ES-I3 (cell line): Measurements from ENCODE around the gene UROD.
A peak's percentile ranks its signal among the peaks of the same experiment; 100 is the strongest.
"Not testable (repeated sequence)": the region's sequence is repeated elsewhere in the genome, so short reads cannot be mapped to it uniquely, and the experiment has no call there.

Source experiments
- H3K36me3 ChIP-seq: 2 replicates; pipeline ENCODE4 v1.6.1; 2013; ENCODE audit warnings: mild to moderate bottlenecking, low read length, control low read depth, moderate library complexity; ENCODE audit not compliant: insufficient read depth
- H3K4me1 ChIP-seq: 2 replicates; pipeline ENCODE4 v1.6.1; 2013; ENCODE audit warnings: mild to moderate bottlenecking, control low read depth, low read length; ENCODE audit not compliant: insufficient read depth
- H3K9ac ChIP-seq: 2 replicates; pipeline ENCODE4 v1.6.1; 2013; ENCODE audit warnings: low read depth, mild to moderate bottlenecking, low read length, moderate library complexity
- H3K9me3 ChIP-seq: 2 replicates; pipeline ENCODE4 v1.6.1; 2013; ENCODE audit warnings: mild to moderate bottlenecking, low read length, moderate library complexity; ENCODE audit not compliant: control insufficient read depth, insufficient read depth

The UROD gene

DNA sequence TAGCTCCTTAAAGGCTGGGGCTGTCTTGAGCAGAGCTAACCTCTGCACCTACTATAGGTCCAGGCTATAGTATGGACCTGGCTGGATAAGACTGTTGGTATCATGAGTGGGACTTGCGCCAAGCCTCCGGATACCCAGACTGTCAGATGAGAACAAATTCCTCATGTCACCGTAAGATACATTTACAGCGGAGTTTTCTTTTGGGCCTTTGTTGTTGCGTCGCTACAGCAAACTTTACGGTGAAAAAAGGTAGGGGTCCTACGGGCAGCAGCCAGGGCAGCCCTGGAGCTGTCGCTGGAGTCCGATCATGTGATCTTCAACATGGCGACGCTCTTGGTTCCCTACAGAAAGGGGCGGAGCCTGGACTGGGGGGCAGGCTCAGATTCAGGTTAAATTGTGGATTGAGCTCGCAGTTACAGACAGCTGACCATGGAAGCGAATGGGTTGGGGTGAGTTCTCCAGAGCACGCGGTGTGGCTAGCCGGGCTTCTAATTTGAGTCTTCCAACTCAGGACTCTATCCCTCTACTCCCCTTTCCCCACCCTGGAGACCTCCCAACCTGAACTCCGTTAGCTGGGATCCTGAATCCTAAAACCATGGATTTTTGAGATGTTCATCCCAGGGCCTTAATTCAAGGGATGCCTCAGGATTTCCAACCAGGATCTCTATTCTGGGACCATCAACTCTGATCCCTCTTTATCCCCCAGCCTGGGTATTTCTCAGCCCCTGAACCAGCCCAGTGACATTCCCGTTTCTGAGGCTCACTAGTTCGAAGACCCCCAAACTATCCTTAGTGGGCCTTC is at the start of gene UROD:
Gene UROD (plus strand): TSS at position 418 of the 802 bp plus-strand sequence. CDS start 12 bp downstream, at position 430.
- peaks cover 11% of the 10 kb centered on the region for H3K4me1 ChIP-seq
- H3K9me3 ChIP-seq: no peaks in the 10 kb centered on the region; the same call in 1 of the 2 replicates
- H3K9ac ChIP-seq: peak within 1 kb of the TSS; percentile 75
- no peaks in the 10 kb centered on the region; the same call in 1 of the 2 replicates for H3K36me3 ChIP-seq

DNA sequence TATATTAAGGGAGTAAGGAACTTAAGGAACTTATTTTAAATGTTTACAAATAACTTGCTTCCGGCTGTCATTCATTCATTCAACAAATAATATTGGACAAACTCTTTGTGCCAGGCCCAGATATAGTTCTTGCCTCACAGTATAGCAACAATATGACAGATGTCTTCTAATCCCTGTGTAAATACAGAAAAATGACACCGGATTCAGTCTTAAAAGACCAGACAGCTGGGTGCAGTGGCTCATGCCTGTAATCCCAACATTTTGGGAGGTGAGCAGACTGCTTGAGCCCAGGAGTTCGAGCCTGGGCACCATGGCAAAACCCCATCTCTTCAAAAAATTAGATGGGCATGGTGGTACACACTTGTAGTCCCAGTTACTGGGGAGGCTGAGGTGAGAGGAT is 49.3 kb upstream of the UROD start:
- Histone ChIP-seq H3K4me1 (no peaks in the 10 kb centered on the region), H3K9me3 (no peaks in the 10 kb centered on the region), H3K36me3 (no peaks in the 10 kb centered on the region), H3K9ac (no peak overlapping the region)

DNA sequence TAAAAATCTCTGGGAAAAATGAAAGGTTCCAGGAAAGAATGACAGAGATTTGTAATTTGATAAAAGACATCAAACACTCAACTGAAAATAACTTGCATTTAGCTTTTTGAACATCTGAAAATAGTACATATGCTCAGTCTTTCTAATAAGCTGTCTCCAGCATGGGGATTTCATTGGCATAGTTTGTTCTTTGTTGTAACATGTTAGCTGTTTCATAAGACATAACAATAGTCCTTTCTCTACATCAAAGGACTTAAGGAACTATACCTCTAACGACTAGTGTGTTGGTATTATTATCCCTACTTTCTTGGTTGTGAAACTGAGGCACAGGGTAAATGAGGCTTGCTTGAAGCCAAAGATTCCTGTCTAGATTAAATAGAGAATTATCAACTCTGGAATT is 47.7 kb upstream of the UROD start:
- H3K9me3 ChIP-seq: no peaks in the 10 kb centered on the region
- no peaks in the 10 kb centered on the region for H3K4me1 ChIP-seq
- no peaks in the 10 kb centered on the region for H3K36me3 ChIP-seq
- no peak overlapping the region for H3K9ac ChIP-seq

DNA sequence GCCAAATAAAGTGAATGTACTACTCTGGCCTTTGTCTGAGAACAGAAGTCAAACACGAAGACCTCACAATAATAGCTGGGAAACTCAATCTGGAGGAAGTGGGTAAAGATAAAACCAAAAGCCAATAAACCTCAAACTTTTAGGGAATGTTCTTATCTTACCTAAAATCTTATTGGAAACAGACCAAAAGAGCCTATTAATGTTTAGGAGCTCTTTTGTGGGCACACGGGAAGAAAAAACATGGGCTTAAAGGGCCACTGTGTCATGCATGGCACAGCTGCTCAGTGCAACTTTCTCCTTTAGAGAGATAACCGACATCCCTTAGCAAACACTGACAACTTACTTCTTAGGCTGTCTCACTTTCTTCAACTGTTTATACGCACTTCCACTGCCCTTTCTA is 41.7 kb upstream of the UROD start:
- Histone ChIP-seq H3K4me1 (no peaks in the 10 kb centered on the region), H3K9ac (no peak overlapping the region), H3K36me3 (no peaks in the 10 kb centered on the region), H3K9me3 (no peaks in the 10 kb centered on the region)

DNA sequence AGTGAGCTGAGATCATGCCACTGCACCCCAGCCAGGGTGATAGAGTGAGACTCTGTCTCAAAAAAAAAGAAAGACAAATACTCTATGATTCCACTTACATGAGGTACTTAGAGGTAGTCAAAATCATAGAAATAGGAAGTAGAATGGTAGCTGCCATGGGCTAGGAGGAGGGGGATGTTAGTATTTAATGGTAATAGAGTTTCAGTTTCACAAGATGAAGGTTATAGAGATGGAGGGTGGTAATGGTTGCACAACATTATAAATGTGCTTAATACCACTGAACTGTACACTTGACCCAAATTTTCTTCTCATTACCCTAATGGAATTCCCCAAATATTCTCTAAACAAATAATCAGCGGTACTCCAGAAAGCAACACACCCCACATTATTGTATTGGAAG is 38.4 kb upstream of the UROD start:
- H3K9me3 ChIP-seq: no peaks in the 10 kb centered on the region
- H3K36me3 ChIP-seq: no peaks in the 10 kb centered on the region; the same call in 1 of the 2 replicates
- no peak overlapping the region for H3K9ac ChIP-seq
- H3K4me1 ChIP-seq: no peaks in the 10 kb centered on the region

DNA sequence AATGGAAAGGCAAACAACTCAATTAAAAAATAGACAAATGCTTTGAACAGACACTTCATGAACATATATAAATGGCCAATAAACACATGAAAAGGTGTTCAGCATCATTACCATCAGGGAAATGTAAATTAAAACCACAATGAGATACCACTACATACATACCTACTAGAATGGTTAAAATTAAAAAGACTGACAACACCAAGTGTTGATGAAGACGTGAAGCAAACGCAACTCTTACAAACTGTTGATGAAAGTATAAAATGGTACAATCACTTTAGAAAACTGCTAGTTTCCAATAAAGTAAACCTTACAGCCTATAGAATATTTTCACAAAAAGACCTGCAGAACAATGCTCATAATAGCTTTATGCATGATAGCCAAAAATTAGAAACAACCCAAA is 35.8 kb upstream of the UROD start:
- Histone ChIP-seq H3K9me3 (no peaks in the 10 kb centered on the region), H3K36me3 (peaks cover 4% of the 10 kb centered on the region; the same call in 1 of the 2 replicates), H3K9ac (no peak overlapping the region), H3K4me1 (no peaks in the 10 kb centered on the region)

DNA sequence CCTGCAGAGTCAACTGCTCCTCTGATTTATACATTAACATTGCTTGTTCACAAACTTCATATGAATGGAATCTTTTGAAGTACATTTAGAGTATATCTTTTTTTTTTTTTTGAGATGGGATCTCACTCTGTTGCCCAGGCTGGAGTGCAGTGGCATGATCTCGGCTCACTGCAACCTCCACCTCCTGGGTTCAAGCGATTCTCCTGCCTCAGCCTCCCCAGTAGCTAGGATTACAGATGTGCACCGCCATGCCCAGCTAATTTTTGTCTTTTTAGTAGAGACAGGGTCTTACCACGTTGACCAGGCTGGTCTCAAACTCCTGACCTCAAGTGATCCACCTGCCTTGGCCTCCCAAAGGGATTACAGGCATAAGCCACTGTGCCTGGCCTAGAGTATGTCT is 34.7 kb upstream of the UROD start:
- H3K9me3 ChIP-seq, H3K9ac ChIP-seq, H3K36me3 ChIP-seq, H3K4me1 ChIP-seq: not testable (repeated sequence)

DNA sequence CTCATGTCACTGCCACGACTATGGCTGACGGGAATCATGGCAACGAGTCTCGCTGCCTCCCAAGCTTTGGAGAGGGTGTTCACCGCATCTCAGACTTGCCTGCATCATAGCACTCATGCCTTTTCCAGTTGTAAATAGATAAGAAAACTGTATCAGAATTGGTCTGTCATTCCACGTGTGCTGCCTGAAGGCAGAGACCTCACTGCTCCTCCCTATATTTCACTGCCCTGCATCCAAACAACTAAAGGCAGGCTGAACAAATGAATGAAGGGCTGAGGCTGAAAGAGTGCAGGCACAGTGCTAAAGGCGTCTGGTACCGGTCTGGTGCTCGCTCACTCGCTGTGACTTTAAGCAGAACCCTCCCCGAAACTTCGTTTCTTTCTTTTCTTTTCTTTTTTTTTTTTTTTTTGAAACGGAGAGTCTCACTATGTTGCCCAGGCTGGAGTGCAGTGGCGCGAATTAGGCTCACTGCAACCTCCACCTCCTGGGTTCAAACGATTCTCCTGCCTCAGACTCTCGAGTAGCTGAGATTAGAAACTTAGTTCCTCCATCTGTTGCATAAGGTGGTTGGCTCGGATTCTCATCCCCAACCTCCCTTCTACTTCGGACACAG is 26.2 kb upstream of the UROD start:
- no peaks in the 10 kb centered on the region for H3K9me3 ChIP-seq

DNA sequence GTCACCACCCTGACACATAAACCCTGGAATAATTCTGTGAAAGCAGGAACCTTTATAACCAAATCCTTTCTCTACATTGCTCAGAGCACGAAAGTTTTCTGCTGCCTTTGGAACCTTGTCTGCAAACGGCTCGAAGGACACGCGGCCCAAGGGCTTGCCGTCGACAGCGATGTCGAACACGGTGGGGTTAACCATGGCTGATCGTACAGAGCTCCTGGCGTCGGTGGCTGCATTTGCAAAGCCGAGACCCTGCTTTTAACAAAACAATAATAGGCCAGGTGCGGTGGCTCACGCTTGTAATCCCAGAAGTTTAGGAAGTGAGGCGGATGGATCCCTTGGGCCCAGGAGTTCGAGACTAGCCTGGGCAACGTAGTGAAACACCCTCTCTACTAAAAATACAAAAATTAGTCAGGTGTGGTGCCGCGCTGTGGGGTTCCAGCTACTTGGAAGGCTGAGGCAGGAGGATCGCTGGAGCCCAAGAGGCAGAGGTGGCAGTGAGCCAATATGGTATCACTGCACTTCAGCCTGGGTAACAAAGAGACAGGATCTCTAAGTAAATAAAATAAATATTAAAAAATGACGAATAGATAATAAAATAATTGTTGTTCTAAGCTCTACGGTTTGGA is 23.4 kb upstream of the UROD start:
- Histone ChIP-seq H3K9me3 (no peaks in the 10 kb centered on the region), H3K36me3 (no peaks in the 10 kb centered on the region), H3K9ac (no peak overlapping the region), H3K4me1 (0 out of 2 replicates have a peak, but pooled peaks cover 7% of the 10 kb centered on the region)

More for the DNA sequence above, 26.2 kb upstream of the UROD start:
- peak overlapping the region; percentile 79 for H3K9ac ChIP-seq
- H3K4me1 ChIP-seq: 0 out of 2 replicates have a peak, but pooled peaks cover 7% of the 10 kb centered on the region
- H3K36me3 ChIP-seq: peaks cover 2% of the 10 kb centered on the region; the same call in 1 of the 2 replicates

DNA sequence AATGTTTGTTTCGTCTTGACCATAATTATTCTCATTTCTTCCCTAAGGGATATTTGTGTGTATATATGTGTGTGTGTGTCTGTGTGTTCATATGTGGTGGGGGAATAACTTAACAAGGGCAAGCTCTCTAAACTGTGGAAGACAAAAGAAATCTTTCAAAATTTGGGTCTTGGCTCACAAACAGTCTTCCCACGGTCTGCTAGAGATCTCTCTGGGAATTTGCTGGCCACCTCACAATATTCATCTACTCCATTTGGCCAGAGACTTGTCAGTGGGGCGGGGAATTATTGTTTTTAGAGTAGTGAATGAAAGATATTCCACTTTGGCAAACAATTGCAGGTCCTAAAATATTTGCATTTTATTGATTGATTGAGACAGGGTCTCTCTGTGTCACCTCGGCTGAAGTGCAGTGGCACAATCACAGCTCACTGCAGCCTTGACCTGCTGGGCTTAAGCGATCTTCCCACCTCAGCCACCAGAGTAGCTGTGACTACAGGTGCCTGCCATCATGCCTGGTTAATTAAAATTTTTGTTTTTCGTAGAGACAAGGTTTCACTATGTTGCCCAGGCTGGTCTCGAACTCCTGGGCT is 17.6 kb upstream of the UROD start:
- Histone ChIP-seq H3K9ac (no peak overlapping the region), H3K36me3 (no peaks in the 10 kb centered on the region), H3K4me1 (no peaks in the 10 kb centered on the region), H3K9me3 (no peaks in the 10 kb centered on the region)

DNA sequence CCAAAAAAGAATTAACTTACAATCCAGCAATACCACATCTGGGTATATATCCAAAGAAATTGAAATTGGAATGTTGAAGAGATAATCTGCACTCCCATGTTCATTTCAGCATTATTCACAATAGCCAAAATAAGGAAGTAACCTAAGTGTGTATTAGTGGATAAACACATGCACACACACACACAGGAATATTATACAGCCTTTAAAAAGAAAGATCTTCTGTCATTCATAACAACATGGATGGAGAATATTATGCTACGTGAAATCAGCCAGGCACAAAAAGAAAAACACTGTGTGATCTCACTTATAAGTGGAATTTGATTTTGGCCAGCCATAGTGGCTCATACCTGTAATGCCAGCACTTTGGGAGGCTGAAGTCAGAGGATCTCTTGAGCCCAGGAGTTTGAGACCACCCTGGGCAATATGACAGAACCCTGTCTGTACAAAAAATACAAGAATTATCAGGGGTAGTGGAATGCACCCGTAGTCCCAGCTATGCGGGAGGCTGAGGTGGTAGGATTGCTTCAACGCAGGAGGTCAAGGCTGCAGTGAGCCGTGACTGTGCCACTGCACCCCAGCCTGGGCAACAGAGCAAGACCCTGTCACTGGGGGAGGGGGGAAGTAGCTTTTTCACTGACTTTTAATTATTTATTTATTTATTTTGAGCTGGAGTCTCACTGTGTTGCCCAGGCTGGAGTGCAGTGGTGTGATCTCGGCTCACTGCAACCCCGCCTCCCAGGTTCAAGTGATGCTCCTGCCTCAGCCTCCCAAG is 16.4 kb upstream of the UROD start:
- Histone ChIP-seq H3K36me3 (no peaks in the 10 kb centered on the region), H3K4me1 (peaks cover 5% of the 10 kb centered on the region; the same call in 1 of the 2 replicates), H3K9me3 (no peaks in the 10 kb centered on the region), H3K9ac (no peak overlapping the region)

DNA sequence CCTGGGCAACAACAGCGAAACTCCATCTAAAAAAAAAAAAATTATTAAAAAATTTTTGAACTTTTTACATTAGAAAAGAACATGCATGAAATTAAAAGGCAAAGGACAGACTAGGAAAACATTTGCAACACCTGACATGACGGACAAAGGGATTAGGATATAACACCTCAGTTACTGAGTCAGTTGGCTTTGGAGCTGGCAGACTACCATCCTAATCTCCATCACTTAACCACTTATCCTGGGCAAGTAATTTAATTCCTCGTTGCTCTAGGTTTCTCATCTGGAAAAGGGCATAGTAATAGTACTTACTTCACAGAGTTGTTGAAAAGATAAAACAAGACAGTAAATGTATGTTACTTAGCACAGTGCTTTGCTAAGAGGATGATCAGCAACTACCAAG is 12.8 kb upstream of the UROD start:
- no peaks in the 10 kb centered on the region; the same call in 1 of the 2 replicates for H3K36me3 ChIP-seq
- no peak overlapping the region for H3K9ac ChIP-seq
- no peaks in the 10 kb centered on the region for H3K9me3 ChIP-seq
- H3K4me1 ChIP-seq: peaks cover 10% of the 10 kb centered on the region; the same call in 1 of the 2 replicates

DNA sequence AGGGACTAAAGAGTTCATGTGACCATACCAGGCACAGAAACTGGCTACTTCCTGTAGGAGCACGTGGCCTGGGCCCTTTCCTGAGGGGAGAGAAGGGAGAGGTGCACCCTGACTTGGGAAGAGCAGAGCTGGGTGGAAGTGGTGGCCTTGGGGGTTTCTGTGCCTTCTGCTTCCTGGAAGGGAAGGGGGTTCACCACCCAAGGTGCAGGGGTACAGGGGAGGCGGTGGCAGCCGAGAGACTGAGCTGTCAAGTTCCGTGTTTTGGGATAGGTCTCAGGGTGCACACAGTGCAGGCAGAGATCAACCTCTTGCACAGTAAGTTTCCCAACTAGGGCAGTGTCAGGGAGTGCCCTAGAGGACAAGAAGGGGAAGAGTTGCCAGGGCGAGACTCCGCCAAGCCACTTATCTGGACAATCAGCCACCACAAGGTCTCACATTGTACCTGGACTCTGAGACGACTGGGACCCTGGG is 11.0 kb upstream of the UROD start:
- H3K9me3 ChIP-seq: no peaks in the 10 kb centered on the region
- peaks cover 10% of the 10 kb centered on the region; the same call in 1 of the 2 replicates for H3K4me1 ChIP-seq
- no peaks in the 10 kb centered on the region; the same call in 1 of the 2 replicates for H3K36me3 ChIP-seq
- H3K9ac ChIP-seq: no peak overlapping the region

DNA sequence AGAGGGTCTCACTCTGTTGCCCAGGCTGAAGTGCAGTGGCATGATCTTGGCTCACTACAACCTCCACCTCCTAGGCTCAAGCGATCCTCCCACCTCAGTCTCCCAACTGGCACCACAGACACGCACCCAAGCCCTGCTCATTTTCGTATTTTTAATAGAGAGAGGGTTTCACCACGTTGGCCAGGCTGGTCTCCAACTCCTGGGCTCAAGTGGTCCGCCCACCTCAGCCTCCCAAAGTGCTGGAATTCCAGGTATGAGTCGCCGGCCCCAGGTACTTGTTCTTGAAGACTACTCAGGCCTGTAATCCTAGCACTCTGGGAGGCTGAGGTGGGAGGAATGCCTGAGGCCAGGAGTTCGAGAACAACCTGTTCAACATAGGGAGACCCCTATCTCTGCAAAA is 10.5 kb upstream of the UROD start:
- H3K9ac ChIP-seq, H3K36me3 ChIP-seq, H3K4me1 ChIP-seq, H3K9me3 ChIP-seq: not testable (repeated sequence)
